Cardiac fibroblast (primary cell): ENCODE data around the gene HSP90AA1.

ENCODE experiments used
- DNase-seq, 2 donors: peaks; one replicate each; pipeline versions ENCODE4 v3.0.0 to v3.0.0-alpha.2; 2010; ENCODE audit warnings: low read depth in 2 of 2
- H3K4me3 ChIP-seq, 2 donors: replicated peaks in 1 of 2; 1 replicate in 1 of 2; 2 replicates in 1 of 2; pipeline ENCODE4 v1.5.1; 2011; ENCODE audit warnings: low read depth in 2 of 2, low read length in 2 of 2, mild to moderate bottlenecking in 2 of 2, moderate library complexity in 1 of 2
- TF ChIP-seq, protein P1 (sequence below): IDR thresholded peaks from one replicate; pipeline ENCODE4 v1.5.1; 2011; ENCODE audit warnings: low read depth, mild to moderate bottlenecking, low read length, inconsistent platforms

The HSP90AA1 gene

DNA sequence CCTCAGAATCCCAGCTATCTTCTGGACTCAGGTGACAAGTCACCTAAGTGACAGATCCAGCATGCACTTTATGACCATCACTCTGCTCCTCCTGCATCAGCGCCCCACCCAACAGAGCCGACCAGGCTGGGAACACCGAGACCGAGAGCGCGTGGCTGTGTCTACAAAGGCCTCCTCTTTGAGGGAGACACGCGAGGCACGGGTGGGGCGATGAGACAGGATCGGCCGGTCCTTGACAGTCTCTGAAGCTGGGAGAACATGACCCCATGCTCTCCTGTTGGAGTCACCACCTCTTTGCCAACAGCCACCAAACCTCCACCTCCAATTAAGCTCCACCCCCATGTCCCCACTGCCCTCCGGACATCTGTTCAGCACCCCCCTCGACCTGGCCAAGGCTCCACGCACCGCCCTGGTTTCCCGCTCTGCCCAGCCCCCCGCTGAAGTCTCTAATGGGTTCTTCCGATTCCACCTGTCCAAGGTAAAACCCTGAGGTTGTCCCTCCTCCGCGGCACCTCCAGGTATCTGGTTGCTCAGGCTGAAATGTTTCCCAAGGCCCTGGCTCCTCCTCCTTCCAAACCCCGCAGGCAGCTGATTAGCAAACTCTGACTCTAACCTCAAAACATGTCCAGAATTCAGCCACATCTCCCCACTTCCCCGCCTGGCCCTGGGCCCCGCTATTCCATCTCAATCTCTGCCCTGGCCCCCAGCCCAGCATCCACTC is 31.5 kb downstream of the HSP90AA1 start:
- H3K4me3 ChIP-seq, result no peak overlapping the region
- peak; percentile 50 to 74 for DNase-seq
- TF ChIP-seq, protein P1, sequence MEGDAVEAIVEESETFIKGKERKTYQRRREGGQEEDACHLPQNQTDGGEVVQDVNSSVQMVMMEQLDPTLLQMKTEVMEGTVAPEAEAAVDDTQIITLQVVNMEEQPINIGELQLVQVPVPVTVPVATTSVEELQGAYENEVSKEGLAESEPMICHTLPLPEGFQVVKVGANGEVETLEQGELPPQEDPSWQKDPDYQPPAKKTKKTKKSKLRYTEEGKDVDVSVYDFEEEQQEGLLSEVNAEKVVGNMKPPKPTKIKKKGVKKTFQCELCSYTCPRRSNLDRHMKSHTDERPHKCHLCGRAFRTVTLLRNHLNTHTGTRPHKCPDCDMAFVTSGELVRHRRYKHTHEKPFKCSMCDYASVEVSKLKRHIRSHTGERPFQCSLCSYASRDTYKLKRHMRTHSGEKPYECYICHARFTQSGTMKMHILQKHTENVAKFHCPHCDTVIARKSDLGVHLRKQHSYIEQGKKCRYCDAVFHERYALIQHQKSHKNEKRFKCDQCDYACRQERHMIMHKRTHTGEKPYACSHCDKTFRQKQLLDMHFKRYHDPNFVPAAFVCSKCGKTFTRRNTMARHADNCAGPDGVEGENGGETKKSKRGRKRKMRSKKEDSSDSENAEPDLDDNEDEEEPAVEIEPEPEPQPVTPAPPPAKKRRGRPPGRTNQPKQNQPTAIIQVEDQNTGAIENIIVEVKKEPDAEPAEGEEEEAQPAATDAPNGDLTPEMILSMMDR, result no peak

DNA sequence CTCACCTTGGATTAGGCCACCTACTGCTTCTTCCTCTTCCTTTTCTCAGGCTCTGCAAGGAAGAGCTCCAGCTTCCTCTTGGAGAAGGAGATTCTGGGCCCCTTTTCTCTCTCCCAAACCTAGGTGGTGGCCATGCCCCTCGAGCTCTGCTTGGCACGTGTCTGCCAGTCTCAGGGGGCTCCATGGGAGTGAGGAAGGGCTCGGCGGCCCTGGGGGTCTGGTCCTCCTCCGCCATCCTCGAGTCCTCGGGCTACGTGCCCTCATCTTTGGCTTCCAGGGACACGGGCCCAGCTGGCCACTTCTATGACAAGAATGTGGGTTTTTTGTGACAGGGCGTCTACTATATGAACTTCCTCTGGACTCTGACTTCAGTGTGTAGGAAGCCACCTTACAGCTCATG is 34.3 kb downstream of the HSP90AA1 start:
- TF ChIP-seq, protein P1, result no peak
- no peak overlapping the region for H3K4me3 ChIP-seq
- DNase-seq, result no peak

DNA sequence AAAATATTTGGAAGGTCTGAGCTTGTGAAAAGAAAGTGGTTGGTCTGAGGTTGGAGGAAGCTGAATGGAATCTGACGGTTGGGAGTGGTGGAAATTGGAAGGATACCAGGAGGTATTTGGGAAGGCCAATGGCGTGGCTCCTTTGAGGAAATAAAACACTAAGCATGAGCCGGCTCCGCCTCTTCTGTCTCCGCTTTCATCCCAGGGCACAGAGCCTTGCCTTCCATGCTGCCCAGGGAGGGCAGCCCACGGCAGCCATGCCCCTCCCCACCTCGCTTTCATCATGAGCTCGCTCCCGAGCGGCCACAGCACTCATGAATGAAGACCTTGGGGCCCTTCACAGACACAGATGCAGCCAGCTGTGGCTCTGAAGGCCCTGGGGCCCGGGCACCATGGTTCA is 36.2 kb downstream of the HSP90AA1 start:
- H3K4me3 ChIP-seq, result no peak overlapping the region
- peak in 1 of 2 donors; percentile 20 for DNase-seq
- TF ChIP-seq, protein P1, result no peak

DNA sequence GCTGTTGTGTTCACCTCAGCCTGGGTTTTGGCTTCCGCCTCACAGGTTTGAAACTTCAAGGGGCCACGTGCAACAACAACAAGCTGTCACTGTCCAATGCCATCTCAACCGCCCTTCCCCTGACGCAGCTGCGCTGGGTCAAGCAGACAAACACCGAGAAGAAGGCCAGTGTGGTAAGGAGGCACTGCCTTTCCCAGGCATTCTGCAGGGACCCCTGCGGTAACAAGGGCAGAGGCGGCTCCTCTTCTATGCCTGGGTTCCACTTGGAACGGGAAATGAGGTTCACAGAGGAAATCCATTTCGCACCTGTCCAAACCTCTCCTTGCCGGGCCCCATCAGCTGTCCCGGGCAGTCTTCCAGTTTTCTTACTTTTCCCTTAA is 36.8 kb downstream of the HSP90AA1 start:
- no peak overlapping the region for H3K4me3 ChIP-seq
- TF ChIP-seq, protein P1, result no peak
- DNase-seq, result no peak

DNA sequence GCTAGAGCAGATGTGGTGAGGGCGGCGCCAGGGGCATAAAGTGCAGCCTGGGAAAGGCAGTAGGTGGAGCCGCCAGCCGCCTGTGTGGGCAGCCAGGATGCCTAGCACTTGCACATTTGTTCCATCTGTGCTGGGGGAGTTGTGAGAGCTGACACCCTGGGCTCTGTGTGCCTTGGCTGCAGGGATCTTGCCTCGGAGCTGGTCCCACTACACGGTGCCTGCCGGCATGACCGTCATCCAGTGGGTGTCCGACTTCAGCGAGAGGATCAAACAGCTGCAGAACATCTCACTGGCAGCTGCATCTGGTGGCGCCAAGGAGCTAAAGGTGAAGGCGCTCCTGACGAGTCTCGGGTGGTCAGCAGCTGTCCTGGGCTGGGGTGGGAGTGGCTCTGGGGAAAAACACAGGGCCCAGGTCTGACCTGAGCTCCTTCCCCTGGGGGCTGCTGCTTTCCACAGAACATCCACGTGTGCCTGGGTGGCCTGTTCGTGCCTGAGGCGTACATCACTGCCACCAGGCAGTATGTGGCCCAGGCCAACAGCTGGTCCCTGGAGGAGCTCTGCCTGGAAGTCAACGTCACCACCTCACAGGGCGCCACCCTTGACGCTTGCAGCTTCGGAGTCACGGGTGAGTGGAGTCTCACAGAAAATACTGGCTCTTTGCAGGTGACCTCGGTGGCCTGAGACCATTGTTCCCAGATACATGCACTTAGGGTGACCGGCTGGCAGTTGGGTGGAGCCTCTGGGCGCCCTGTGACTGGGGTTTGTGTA is 37.4 kb downstream of the HSP90AA1 start:
- TF ChIP-seq, protein P1, result no peak
- no peak for DNase-seq
- no peak overlapping the region for H3K4me3 ChIP-seq

DNA sequence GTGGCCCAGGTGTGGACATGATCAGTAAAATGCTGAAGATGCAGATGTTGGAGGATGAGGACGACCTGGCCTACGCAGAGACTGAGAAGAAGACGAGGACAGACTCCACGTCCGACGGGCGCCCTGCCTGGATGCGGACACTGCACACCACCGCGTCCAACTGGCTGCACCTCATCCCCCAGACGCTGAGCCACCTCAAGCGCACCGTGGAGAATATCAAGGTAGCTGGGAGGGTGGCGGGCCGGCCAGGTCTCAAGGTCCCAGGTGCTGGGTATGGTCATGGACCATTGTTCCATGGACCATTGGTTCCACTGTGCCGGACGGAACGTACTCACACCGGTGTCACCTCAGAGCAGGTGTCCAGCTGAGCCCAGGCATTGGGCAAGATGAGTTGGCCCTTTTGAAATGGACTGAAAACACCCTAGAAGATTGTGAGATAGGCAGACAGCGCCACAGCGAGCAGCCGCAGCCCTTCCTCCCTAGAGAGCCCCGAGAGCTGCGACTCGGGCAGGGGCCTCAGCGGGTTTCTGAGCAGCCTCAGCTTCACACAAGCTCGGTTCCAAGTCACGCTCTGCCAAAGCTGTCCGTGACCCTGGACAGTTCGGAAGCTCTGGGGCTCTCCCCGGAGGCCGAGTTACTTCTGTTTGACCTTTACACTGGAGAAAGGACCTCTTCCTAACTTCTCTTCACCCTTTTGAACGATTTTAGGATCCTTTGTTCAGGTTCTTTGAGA is 38.9 kb downstream of the HSP90AA1 start:
- no peak overlapping the region for H3K4me3 ChIP-seq
- TF ChIP-seq, protein P1, result no peak
- no peak for DNase-seq
